IPS DF 4.7 (cell line): Measurements from ENCODE around the gene MREG.

Experiments
- DNase-seq: peaks from one replicate; pipeline ENCODE4 v3.0.0-alpha.2; 2013; ENCODE audit warnings: low spot score; ENCODE audit errors: extremely low read depth

The MREG gene

DNA sequence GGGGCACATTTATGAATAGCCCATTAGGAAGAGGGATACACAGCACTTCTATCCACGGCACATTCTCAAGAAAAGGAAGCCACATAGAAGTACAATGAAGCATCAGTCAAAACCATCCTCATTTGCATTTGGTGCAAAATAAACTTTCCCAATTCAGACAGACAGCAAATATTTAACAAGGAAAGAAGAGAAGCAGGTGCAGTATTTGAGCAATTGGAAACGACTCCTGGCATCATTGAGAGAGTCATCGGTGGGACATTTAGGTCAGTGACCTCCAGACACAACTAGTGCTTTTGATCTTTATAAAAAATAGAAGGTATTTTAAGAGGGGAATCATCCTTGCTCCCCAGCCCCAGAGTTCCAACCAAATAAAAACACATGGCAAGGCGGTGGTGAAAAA, 118.0 kb downstream of the MREG start:
- no peak for DNase-seq
